Neuronal stem cell (in vitro differentiated cells): ENCODE data around the gene HDHD2.

Experiments
- DNase-seq: peaks from one replicate; pipeline ENCODE4 v3.0.0-alpha.2; 2013; ENCODE audit warnings: low spot score
- H2AFZ ChIP-seq: one replicate; pipeline ENCODE4 v1.6.1; 2013; ENCODE audit warnings: mild to moderate bottlenecking, low read length, inconsistent platforms
- H2AK5ac ChIP-seq: 2 replicates; pipeline ENCODE4 v1.6.1; 2013; ENCODE audit warnings: low read depth, mild to moderate bottlenecking, inconsistent platforms, low read length, moderate library complexity, mixed read lengths
- H2BK120ac ChIP-seq: 2 replicates; pipeline ENCODE4 v1.6.1; 2013; ENCODE audit warnings: low read depth, mild to moderate bottlenecking, inconsistent platforms, low read length, moderate library complexity, mixed read lengths
- H2BK12ac ChIP-seq: one replicate; pipeline ENCODE4 v1.6.1; 2013; ENCODE audit warnings: low read length, inconsistent platforms
- H2BK15ac ChIP-seq: 2 replicates; pipeline ENCODE4 v1.6.1; 2013; ENCODE audit warnings: mild to moderate bottlenecking, low read length, inconsistent platforms, mixed read lengths
- H2BK5ac ChIP-seq: one replicate; pipeline ENCODE4 v1.6.1; 2013; ENCODE audit warnings: inconsistent platforms, mild to moderate bottlenecking, low read length, moderate library complexity
- H3K14ac ChIP-seq: one replicate; pipeline ENCODE4 v1.6.1; 2013; ENCODE audit warnings: low read length, inconsistent platforms
- H3K18ac ChIP-seq: 2 replicates; pipeline ENCODE4 v1.6.1; 2013; ENCODE audit warnings: low read length, inconsistent platforms
- H3K23ac ChIP-seq: 2 replicates; pipeline ENCODE4 v1.6.1; 2013; ENCODE audit warnings: low read depth, mild to moderate bottlenecking, mixed read lengths, low read length, inconsistent platforms; ENCODE audit not compliant: poor library complexity
- H3K27ac ChIP-seq: replicated peaks from 3 replicates; pipeline ENCODE4 v1.5.1; 2013; ENCODE audit warnings: low read length, inconsistent platforms
- H3K27me3 ChIP-seq, 3 experiments: 2 replicates each; pipeline ENCODE4 v1.6.1; 2013; ENCODE audit warnings: low read length in 3 of 3, mild to moderate bottlenecking in 2 of 3, inconsistent platforms in 1 of 3, low read depth in 1 of 3, mixed read lengths in 1 of 3, moderate library complexity in 1 of 3; ENCODE audit not compliant: control insufficient read depth in 3 of 3, insufficient read depth in 3 of 3
- H3K36me3 ChIP-seq, 2 donors: replicated peaks in 1 of 2; 2 replicates each; pipeline ENCODE4 v1.6.1; 2013; ENCODE audit warnings: low read length in 2 of 2; ENCODE audit not compliant: control insufficient read depth in 2 of 2, insufficient read depth in 2 of 2
- H3K4ac ChIP-seq: 2 replicates; pipeline ENCODE4 v1.6.1; 2013; ENCODE audit warnings: inconsistent platforms, mild to moderate bottlenecking, low read length, moderate library complexity
- H3K4me1 ChIP-seq, 2 donors: 1 replicate in 1 of 2; 2 replicates in 1 of 2; pipeline ENCODE4 v1.6.1; 2013; ENCODE audit warnings: low read length in 2 of 2, low read depth in 1 of 2; ENCODE audit not compliant: control insufficient read depth in 2 of 2, insufficient read depth in 1 of 2
- H3K4me2 ChIP-seq: one replicate; pipeline ENCODE4 v1.6.1; 2013; ENCODE audit warnings: mild to moderate bottlenecking, low read length, inconsistent platforms; ENCODE audit not compliant: insufficient read depth, poor library complexity, severe bottlenecking
- H3K4me3 ChIP-seq, 2 donors: 2 replicates each; pipeline ENCODE4 v1.5.1; 2013; ENCODE audit warnings: low read length in 2 of 2, mild to moderate bottlenecking in 2 of 2, inconsistent platforms in 1 of 2, moderate library complexity in 1 of 2
- H3K79me1 ChIP-seq: one replicate; pipeline ENCODE4 v1.6.1; 2013; ENCODE audit warnings: low read depth, mild to moderate bottlenecking, inconsistent platforms, low read length, moderate library complexity
- H3K9ac ChIP-seq: one replicate; pipeline ENCODE4 v1.6.1; 2013; ENCODE audit warnings: mild to moderate bottlenecking, low read depth, low read length, inconsistent platforms; ENCODE audit not compliant: poor library complexity
- H3K9me3 ChIP-seq, 2 donors: replicated peaks in 1 of 2; 2 replicates each; pipeline versions ENCODE3 to v1.6.1; 2013; ENCODE audit warnings: low read length in 2 of 2, mild to moderate bottlenecking in 2 of 2, inconsistent platforms in 1 of 2, low read depth in 1 of 2, mixed read lengths in 1 of 2, moderate library complexity in 1 of 2; ENCODE audit not compliant: control insufficient read depth in 2 of 2, insufficient read depth in 1 of 2
- H4K8ac ChIP-seq: one replicate; pipeline ENCODE4 v1.6.1; 2013; ENCODE audit warnings: low read depth, mild to moderate bottlenecking, inconsistent platforms, low read length, moderate library complexity
- H4K91ac ChIP-seq: one replicate; pipeline ENCODE4 v1.6.1; 2013; ENCODE audit warnings: low read length, low read depth, mild to moderate bottlenecking, inconsistent platforms; ENCODE audit not compliant: poor library complexity
- WGBS, 2 donors: extraction: QIAGEN DNeasy Blood & Tissue Kit; methylation state at CpG; one replicate each; pipeline ENCODE4 v1.1.7; 2013; ENCODE audit warnings: missing lambda C conversion rate in 2 of 2, mixed read lengths in 1 of 2; ENCODE audit not compliant: insufficient read length in 2 of 2, insufficient replicate concordance in 1 of 2; ENCODE audit errors: extremely low coverage in 2 of 2; 5-methylcytosine and 5-hydroxymethylcytosine counted together

HDHD2 gene

GRCh38 chr18:47141289-47141688 is 9.0 kb downstream of the HDHD2 start:
- Histone ChIP-seq H3K18ac (no peak overlapping the region), H3K23ac (no peak overlapping the region), H3K9me3 (no peaks in the 10 kb centered on the region), H3K4me3 (no peak overlapping the region), H3K4me1 (no peaks in the 10 kb centered on the region), H2AFZ (no peak overlapping the region), H3K4ac (no peak overlapping the region), H4K91ac (no peak overlapping the region), H3K36me3 (peaks cover 3 to 14% of the 10 kb centered on the region in 2 donors), H4K8ac (no peak overlapping the region), H3K27ac (no peak overlapping the region), H2AK5ac (no peak overlapping the region), H3K14ac (no peak overlapping the region), H3K27me3 (no peaks in the 10 kb centered on the region), H3K4me2 (no peak overlapping the region), H2BK120ac (no peak overlapping the region), H2BK12ac (no peak overlapping the region), H2BK5ac (no peak overlapping the region), H3K79me1 (peaks cover 8% of the 10 kb centered on the region), H3K9ac (no peak overlapping the region), H2BK15ac (no peak overlapping the region)
- DNase-seq, result no peak

- H3K9ac ChIP-seq, result no peak overlapping the region
- no peaks in the 10 kb centered on the region for H3K9me3 ChIP-seq
- WGBS, 2 donors, result no CpG with 5 or more reads among the region's 3 CpGs
Observed at GRCh38 chr18:47121146-47121545, 29.2 kb downstream of the HDHD2 start.

DNA sequence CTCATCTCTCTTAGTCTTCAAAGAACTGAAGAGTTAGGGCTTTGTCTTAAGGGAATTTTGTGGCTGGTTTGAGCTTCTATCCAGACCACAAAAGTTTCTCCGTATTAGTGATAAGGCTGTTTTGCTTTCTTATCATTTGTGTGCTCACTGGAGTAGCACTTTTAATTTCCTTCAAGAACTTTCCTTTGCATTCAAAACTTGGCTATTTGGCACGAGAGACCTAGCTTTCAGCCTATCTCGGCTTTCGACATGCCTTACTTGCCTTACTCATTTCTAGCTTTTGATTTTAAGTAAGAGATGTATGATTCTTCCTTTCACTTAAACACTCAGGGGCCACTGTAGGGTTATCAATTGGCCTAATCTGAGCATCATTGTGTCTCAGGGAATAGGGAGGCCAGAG is 29.9 kb downstream of the HDHD2 start:
- WGBS, 2 donors, result no CpG with 5 or more reads among the region's 4 CpGs
- Histone ChIP-seq H3K14ac (no peak overlapping the region), H3K4me3 (no peak overlapping the region), H3K27me3 (no peaks in the 10 kb centered on the region), H3K23ac (no peak overlapping the region), H4K8ac (no peak overlapping the region), H3K9ac (no peak overlapping the region), H2AK5ac (no peak overlapping the region), H2BK15ac (no peak overlapping the region), H3K4ac (no peak overlapping the region), H3K4me2 (no peak overlapping the region), H2BK12ac (no peak overlapping the region), H2BK120ac (no peak overlapping the region), H3K79me1 (no peaks in the 10 kb centered on the region), H3K27ac (no peak overlapping the region), H2BK5ac (no peak overlapping the region), H2AFZ (no peak overlapping the region), H3K4me1 (no peaks in the 10 kb centered on the region), H4K91ac (no peak overlapping the region), H3K9me3 (no peaks in the 10 kb centered on the region), H3K18ac (no peak overlapping the region), H3K36me3 (peaks cover 3 to 63% of the 10 kb centered on the region in 2 donors)
- DNase-seq, result no peak

More at GRCh38 chr18:47121146-47121545, 29.2 kb downstream of the HDHD2 start:
- Histone ChIP-seq H2AFZ (no peak overlapping the region), H2BK5ac (no peak overlapping the region), H3K18ac (no peak overlapping the region), H3K14ac (no peak overlapping the region), H3K4me1 (no peaks in the 10 kb centered on the region), H3K27me3 (no peaks in the 10 kb centered on the region), H2AK5ac (no peak overlapping the region), H4K8ac (no peak overlapping the region), H3K23ac (no peak overlapping the region), H3K4me2 (no peak overlapping the region), H3K27ac (no peak overlapping the region), H3K4ac (no peak overlapping the region), H2BK12ac (no peak overlapping the region), H3K79me1 (no peaks in the 10 kb centered on the region), H3K4me3 (no peak overlapping the region), H2BK15ac (no peak overlapping the region), H2BK120ac (no peak overlapping the region), H4K91ac (no peak overlapping the region), H3K36me3 (peaks cover 3 to 66% of the 10 kb centered on the region in 2 donors)
- no peak for DNase-seq

- no peak overlapping the region for H3K23ac ChIP-seq
- no peak overlapping the region for H3K4ac ChIP-seq
- H2AK5ac ChIP-seq, result no peak overlapping the region
- no peak overlapping the region for H4K8ac ChIP-seq
- H2BK120ac ChIP-seq, result no peak overlapping the region
- no peak overlapping the region for H2BK15ac ChIP-seq
- H3K27ac ChIP-seq, result no peak overlapping the region
- no CpG with 5 or more reads among the region's 2 CpGs for WGBS, 2 donors
- no peaks in the 10 kb centered on the region for H3K27me3 ChIP-seq
- H2BK12ac ChIP-seq, result no peak overlapping the region
- H3K79me1 ChIP-seq, result no peaks in the 10 kb centered on the region
- DNase-seq, result no peak
- H3K14ac ChIP-seq, result no peak overlapping the region
- H3K9me3 ChIP-seq, result no peaks in the 10 kb centered on the region
- H2AFZ ChIP-seq, result no peak overlapping the region
- H3K9ac ChIP-seq, result no peak overlapping the region
- H3K4me2 ChIP-seq, result no peak overlapping the region
- peaks cover 6 to 68% of the 10 kb centered on the region in 2 donors for H3K36me3 ChIP-seq
- H4K91ac ChIP-seq, result no peak overlapping the region
- peaks cover 0 to 3% of the 10 kb centered on the region in 2 donors for H3K4me1 ChIP-seq
- H2BK5ac ChIP-seq, result no peak overlapping the region
- H3K4me3 ChIP-seq, result no peak overlapping the region
- no peak overlapping the region for H3K18ac ChIP-seq
Observed at GRCh38 chr18:47118981-47119380, 31.3 kb downstream of the HDHD2 start.
